ENCODE results near the gene THNSL1. TPM values are rescaled to one million over a fixed set of nuclear protein-coding genes. Genes with fewer than 3 reads are reported as not detected.
"Not testable (repeated sequence)": the region's sequence is repeated elsewhere in the genome, so short reads cannot be mapped to it uniquely, and the experiment has no call there.

Gene THNSL1, protein sequence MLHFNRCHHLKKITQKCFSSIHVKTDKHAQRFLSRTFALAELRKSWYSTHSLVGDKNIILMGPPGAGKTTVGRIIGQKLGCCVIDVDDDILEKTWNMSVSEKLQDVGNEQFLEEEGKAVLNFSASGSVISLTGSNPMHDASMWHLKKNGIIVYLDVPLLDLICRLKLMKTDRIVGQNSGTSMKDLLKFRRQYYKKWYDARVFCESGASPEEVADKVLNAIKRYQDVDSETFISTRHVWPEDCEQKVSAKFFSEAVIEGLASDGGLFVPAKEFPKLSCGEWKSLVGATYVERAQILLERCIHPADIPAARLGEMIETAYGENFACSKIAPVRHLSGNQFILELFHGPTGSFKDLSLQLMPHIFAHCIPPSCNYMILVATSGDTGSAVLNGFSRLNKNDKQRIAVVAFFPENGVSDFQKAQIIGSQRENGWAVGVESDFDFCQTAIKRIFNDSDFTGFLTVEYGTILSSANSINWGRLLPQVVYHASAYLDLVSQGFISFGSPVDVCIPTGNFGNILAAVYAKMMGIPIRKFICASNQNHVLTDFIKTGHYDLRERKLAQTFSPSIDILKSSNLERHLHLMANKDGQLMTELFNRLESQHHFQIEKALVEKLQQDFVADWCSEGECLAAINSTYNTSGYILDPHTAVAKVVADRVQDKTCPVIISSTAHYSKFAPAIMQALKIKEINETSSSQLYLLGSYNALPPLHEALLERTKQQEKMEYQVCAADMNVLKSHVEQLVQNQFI
- 11.5 and 11.9 TPM in 2 replicates for total RNA-seq (2014; rRNA removed; shearing (Covaris generic))
- polyA plus RNA-seq (2015; cell fraction: cytosol; rRNA removed), result 7.3 and 7.7 TPM in 2 replicates
- polyA plus RNA-seq (2015; cell fraction: nucleus; rRNA removed), result 4.9 and 7.5 TPM in 2 replicates

DNA sequence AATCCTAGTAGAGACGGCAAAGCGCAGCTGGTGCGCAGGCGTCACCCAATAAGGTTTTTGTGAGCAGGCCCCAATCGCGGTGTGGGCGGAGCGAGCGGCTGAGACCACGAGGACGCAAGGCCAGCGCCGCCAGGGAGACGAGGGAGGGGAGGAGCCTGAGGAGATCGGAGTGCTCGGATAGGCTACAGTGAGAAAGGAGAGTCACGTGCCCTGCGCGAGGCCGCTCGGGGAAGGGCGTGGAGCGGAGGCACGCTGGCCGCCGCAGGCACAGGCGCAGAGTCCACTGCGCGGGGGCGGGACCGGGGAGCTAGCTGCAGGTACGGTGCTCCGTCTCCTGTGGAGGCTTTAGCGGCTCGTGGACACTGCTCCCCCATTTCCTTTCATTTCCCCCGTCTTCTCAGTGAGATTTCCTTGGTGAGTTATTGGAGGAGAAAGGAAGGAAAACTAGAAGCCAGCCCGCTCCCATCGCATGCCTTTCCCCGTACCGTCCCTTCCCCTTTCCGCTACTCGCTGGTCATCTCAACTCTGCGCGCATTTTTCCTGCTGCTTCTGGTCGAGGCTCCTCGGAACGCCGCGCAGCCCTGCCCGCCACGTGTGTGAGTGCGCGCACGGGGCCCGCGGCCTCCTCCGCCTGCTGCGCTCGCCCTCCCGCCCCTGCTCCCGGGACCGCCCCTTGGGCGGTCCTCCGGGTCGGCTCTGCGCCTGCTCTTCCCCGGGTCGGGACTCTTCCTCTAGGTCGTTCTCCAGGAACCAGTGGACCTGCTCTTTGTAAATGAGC, at the start of gene THNSL1:
Gene THNSL1, plus strand, starts transcription at position 237 of the 778 bp plus-strand sequence. CDS start 6,612 bp downstream, outside the sequence.
- peak; percentile 98 for DNase-seq (ENCODE audit: low read depth, low spot score)
- in situ Hi-C loops (cut with HindIII; ENCODE audit: low pct_unique_long_range_greater_than_20kb, low sequenced_read_pairs), result no loop called here

DNA sequence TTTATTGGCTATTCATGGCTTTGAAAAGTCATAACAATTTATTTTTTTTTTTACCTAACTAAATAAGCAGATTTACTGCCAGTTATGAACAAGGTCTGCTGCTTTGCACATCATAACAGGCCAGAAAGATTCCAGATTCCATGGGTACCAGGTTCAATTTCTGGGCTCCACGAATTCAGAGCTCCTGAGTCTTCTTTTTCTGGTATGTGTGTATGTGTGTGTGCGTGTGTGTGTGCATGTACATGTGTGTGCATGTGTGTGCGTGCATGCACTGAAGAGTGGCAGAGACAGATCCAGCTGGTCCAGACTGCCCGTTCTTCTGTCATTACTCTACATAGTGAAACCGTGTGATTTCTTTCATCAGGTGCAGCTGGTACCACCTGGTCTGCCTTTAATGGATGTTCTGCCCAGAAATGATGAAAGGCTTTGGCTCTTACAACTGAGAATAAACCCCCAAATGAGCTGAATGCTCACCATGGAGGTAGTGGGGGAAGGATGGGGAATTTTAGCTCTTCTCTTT, 49.4 kb upstream of the THNSL1 start:
- in situ Hi-C loops (cut with HindIII; ENCODE audit: low pct_unique_long_range_greater_than_20kb, low sequenced_read_pairs), result no loop called here
- no peak for DNase-seq (ENCODE audit: low read depth, low spot score)

DNA sequence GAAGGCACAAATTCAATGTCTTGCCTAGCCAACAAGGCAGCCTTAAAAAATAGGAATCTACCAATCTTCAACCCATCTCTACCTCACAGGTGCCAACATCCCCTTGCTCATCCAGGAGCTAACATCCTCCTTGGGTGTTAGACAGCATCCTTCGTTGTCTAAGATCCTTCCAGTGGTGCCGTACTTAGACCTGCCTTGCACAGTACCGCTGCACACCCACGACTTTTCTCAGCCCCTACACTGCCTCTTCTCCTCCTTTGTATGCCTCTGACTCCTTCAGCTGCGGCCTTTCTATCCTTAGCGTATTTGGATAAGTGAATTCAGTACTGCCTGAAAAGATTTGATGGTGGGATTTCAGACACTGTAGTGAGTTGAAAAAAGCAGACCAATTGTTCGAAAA, 48.1 kb upstream of the THNSL1 start:
- no peak for DNase-seq (ENCODE audit: low read depth, low spot score)
- in situ Hi-C loops (cut with HindIII; ENCODE audit: low pct_unique_long_range_greater_than_20kb, low sequenced_read_pairs), result no loop called here

DNA sequence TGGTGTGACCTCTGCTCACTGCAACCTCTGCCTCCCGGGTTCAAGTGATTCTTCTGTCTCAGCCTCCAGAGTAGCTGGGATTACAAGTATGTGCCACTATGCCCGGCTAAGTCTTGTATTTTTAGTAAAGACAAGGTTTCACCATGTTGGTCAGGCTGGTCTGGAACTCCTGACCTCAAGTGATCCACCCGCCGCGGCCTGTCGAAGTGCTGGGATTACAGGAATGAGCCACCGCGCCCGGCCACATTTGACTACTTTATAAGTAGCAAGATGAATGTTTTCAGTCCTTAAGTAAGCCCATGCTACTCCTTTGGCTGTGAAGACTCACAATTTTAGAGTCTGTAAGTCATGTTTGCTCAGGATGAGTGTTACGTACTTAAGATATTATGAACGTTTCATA, 47.5 kb upstream of the THNSL1 start:
- in situ Hi-C loops (cut with HindIII; ENCODE audit: low pct_unique_long_range_greater_than_20kb, low sequenced_read_pairs); DNase-seq (ENCODE audit: low read depth, low spot score): not testable (repeated sequence)

DNA sequence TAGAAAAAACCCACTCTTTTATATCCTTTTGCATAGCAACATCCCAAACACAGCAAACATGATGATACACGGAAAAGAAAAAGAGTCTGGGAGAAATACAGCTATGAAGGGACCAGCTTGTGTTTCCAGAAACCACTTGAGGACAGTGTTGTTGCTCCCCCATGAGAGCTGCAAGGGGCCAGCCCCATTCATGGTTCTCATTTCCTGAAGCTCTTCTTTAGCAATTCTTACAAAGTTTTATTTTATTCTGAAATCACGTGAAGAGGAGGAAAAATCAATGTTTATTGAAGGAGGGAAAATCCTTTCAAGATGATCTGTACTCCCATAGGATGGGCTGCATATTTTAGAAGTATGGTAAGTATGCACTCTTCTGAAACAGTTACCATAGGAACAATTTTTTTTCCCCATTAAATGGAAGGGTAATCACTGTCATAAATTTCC, 46.6 kb upstream of the THNSL1 start:
- in situ Hi-C loops (cut with HindIII; ENCODE audit: low pct_unique_long_range_greater_than_20kb, low sequenced_read_pairs), result no loop called here
- DNase-seq (ENCODE audit: low read depth, low spot score), result no peak

DNA sequence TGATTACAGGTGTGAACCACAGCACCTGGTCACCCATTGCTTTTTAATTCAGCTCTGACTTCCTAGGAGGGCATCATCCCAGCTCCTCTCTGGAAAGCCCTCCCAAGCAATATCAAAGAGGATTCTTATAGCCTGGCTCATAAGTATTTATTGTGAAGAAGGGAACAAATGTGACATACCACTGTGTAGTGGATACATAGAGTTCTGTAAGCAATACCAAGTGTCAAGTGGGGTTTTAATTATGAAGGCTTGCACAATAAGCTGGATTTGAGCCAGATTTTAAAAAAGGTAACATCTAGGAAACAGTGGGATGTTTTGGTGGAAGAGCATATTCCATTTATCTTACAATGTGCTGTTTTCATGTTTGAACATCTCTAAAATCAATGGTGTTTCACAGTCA, 45.0 kb upstream of the THNSL1 start:
- DNase-seq (ENCODE audit: low read depth, low spot score), result no peak
- in situ Hi-C loops (cut with HindIII; ENCODE audit: low pct_unique_long_range_greater_than_20kb, low sequenced_read_pairs), result no loop called here

DNA sequence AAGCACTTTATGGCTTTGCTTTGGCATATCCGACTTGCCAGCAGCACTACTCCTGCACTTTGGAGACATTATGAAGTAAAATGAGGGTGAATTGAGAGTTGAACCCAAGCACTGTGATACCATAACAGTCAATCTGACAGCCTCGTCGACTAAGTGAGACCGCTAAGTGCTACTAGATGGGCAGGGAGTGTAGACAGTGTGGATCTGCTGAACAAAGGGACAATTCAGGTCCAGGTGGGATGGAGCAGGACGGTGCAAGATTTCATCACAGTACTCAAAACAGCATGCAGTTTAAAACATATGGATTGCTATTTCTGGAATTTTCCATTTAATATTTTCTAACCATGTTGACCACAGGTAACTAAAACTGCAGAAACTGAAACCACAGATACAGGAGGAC, 43.2 kb upstream of the THNSL1 start:
- DNase-seq (ENCODE audit: low read depth, low spot score), result no peak
- in situ Hi-C loops (cut with HindIII; ENCODE audit: low pct_unique_long_range_greater_than_20kb, low sequenced_read_pairs), result no loop called here

DNA sequence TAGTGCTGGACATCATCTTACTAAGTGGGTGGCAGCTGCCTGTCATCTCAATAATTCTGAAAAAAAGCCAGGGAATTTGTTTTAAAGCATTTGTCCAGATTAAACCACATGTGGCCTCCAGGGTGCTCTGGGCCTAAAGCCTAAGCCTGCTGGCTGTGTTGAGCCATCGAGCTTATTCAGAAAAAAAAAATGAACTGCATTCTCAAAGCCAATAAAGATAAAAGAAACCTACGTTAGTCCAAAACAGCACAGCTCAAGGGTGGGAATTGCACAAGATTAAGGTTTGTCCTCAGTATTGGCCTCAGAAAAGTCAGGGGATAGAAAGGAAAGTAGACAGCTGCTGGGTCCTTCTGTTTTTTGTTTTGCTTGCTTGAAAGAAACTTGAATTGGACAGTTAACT, 41.4 kb upstream of the THNSL1 start:
- DNase-seq (ENCODE audit: low read depth, low spot score), result no peak
- in situ Hi-C loops (cut with HindIII; ENCODE audit: low pct_unique_long_range_greater_than_20kb, low sequenced_read_pairs), result no loop called here

DNA sequence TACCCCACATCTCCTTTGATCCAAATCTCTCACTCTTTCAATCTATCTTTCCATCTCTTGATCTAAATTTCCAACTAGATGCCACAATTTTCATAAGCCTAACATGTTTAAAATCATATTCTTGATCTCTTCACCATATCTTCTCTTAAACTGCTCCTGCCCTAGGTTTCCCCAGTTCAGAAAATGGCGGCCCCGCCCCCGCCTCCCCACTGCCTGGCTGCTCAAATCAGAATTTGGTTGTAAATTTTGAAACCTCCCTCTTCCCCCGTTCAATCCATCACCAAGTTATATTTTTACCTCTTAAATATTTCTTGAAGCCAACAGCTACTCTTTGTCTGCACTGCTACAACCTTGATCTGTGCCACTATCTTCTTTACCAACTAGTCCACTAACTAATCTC, 36.7 kb upstream of the THNSL1 start:
- no peak for DNase-seq (ENCODE audit: low read depth, low spot score)
- in situ Hi-C loops (cut with HindIII; ENCODE audit: low pct_unique_long_range_greater_than_20kb, low sequenced_read_pairs), result no loop called here

DNA sequence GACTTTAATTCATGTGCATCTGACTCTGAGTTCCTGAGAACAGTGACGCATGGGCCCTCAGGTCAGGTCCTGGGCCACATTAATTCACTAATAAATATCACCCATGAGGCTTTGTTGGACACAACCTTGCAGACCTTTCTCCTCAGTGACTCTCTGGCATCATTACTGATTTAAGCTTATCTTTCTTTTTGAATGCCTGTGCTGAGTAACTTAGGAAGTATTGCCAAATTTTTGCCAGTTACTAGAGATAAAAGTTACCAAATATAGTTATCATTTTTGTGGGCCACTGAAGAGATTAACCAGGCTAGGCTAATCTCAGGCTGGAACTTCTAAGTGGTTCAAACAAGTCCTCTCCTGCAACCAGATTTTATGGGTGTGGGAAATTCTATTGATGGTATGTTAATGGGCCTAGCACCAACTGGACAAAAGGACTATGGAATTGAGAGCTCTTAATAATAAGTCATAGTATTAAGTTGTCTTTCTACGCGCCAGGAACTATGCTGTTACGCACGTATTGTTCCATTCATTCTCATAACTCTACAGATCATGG, 35.2 kb upstream of the THNSL1 start:
- no peak for DNase-seq (ENCODE audit: low read depth, low spot score)
- in situ Hi-C loops (cut with HindIII; ENCODE audit: low pct_unique_long_range_greater_than_20kb, low sequenced_read_pairs), result no loop called here

DNA sequence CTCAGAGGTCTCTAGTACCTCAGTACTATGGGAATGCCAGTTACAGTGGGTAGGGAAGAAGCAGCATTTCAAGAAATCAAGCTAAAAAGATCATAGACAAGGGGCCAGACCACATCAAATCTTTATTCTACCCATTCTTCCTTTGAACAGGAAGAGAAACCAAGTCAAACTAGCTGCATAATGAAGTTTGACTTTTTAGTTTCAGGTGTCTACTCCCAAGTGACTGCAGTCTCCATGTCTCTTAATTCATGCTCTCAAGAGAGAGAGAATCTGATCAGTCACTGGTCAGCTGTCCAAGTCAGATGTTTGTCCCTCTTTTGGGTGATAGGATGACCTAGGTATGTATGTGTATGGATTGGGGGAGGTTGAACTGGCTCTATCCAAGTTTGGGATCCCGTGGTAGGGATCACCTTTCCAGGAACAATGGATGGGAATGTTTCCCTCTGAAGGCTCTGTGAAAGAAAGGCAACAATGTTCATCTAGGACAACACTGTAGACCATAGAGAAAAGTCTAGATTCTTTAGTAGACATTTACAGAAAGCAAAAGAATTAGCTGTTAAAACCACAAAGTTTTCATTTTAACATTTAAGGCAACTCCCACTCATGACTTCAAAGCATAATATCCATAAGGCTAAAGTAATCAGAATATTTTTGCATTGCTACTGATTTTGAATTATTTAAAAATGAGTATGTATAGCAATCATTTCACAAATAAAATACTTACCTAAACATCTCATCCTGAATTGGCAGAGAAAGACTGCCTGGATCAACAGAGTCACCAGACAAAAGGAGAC, 33.9 kb upstream of the THNSL1 start:
- in situ Hi-C loops (cut with HindIII; ENCODE audit: low pct_unique_long_range_greater_than_20kb, low sequenced_read_pairs), result no loop called here
- no peak for DNase-seq (ENCODE audit: low read depth, low spot score)

DNA sequence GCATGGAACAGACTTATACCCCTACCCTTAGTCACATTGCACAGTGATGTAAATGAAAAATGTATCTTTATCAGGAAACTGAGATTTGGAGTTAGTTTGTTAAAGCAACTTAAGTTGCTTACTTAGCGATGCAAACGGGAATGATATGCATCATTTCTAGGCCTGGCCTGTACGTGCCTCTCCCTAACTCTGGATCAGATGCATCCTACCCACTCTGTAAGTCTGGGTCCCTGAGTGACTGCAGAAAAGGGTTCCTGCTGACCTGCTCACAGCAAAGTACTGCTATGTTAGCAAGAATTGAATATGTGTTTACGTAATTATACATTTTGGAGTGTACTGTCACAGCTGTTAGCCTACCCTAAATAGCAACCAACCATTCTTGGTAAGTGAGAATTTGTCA, 33.3 kb upstream of the THNSL1 start:
- DNase-seq (ENCODE audit: low read depth, low spot score), result no peak
- in situ Hi-C loops (cut with HindIII; ENCODE audit: low pct_unique_long_range_greater_than_20kb, low sequenced_read_pairs), result no loop called here

DNA sequence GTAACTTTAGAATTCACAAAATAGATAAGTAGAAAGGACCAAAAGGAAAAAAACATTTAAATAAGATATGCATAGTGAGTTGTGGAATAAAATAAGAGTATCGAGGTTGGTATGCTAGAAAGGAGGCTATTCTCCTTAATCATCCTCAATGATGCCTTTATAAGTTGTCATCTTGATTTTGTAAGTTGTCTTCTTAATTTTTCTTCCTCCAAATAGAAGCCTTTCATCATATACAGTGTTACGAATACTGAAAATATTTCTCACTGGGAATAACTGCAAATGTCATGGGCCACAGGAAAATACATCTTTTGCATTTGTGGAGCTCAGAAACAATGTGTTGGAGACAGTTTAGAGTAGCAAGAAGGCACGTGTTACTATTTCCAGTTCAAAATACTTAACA, 32.5 kb upstream of the THNSL1 start:
- in situ Hi-C loops (cut with HindIII; ENCODE audit: low pct_unique_long_range_greater_than_20kb, low sequenced_read_pairs), result no loop called here
- no peak for DNase-seq (ENCODE audit: low read depth, low spot score)

DNA sequence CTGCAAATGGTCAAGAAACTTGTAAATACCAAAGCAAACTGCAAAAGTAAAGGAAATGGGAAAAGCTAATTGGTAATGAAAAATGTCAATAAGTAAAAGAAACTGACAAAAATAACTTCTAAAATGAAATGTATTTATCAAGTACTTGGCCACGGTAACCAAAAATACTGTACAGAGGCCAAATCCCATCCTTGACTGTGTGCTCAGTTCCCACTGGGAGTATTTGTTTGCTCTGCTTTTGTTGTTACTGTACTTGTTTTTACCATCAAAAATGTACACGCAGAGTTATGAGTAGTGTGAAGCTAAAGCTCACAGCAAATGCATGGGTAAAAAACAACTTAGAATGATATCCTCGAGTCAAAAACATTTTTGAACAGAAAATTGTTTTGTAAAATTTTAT, 31.5 kb upstream of the THNSL1 start:
- in situ Hi-C loops (cut with HindIII; ENCODE audit: low pct_unique_long_range_greater_than_20kb, low sequenced_read_pairs), result no loop called here
- DNase-seq (ENCODE audit: low read depth, low spot score), result no peak

DNA sequence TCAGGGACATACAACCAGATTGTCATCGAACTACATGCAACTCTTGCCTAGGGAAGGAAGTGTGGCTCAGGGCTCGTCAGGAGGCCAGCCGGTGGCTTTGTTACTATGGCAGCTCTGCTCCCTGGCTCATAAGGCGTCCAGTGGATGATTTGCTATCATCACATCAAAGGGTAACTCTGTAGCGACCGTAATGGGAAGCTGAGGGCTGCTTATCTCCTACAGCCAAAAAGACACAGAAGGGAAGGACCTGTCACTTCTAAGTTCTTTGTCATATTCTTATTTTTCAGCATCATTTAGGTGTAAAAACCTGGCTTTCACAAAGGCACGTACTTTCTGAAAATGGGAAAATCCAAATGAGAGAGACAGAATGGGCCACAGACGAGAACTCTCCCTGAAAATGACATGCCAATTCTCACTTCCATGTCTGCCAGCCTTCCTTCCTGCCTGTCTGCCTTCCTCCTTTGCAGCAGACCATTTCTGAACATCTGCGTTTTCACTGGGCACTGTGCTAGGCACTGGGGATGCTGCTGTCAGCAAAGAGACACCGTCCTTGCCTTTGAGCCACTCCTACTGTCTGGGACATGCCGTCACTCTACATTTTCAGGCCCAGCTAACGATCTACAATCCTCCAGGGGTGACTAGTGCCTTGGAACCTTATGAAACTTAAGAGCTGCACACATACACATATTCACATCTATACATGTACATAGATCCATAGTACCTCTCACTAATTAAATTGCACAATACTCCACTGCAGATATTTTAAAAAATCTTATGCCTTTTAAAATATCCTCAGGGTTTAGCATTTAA, 27.4 kb upstream of the THNSL1 start:
- in situ Hi-C loops (cut with HindIII; ENCODE audit: low pct_unique_long_range_greater_than_20kb, low sequenced_read_pairs), result no loop called here
- DNase-seq (ENCODE audit: low read depth, low spot score), result no peak

DNA sequence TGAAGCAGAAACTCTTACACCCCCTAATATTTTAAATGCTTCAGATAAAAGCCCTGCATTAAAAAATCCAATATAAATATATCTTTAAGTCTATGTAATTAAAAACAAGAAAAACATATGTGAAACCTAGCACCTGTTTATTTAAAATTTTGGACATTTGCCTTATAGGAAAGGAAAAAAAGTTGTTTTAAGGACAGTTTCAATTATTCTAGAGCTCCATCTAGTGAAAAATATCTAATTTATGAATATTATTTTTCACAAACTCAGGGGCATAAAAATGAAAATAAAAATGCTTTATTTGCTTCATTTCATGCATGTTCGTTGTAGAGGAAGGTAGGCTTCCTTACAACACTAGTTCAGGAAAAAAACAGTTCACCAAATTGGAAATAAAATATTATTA, 26.5 kb upstream of the THNSL1 start:
- in situ Hi-C loops (cut with HindIII; ENCODE audit: low pct_unique_long_range_greater_than_20kb, low sequenced_read_pairs), result no loop called here

More for the DNA sequence above, 26.5 kb upstream of the THNSL1 start:
- DNase-seq (ENCODE audit: low read depth, low spot score), result peak; percentile 4

Data from SK-MEL-5 (cell line).